Stimulated activated CD8-positive, alpha-beta memory T cell treated with anti-CD3 and anti-CD28 coated beads, Interleukin-4, amount 100 ng/mL, for 24 hours (primary cell): ENCODE results near the gene KRTAP5-7.
"Not testable (repeated sequence)": the region's sequence is repeated elsewhere in the genome, so short reads cannot be mapped to it uniquely, and the experiment has no call there.

Experiments
- DNase-seq: peaks from one replicate; pipeline ENCODE4 v3.0.0-alpha.2; 2020; ENCODE audit warnings: low read depth

The KRTAP5-7 gene

GRCh38 chr11:71557257-71557656 lies 30.2 kb downstream of the KRTAP5-7 start:
- no peak for DNase-seq

- no peak for DNase-seq
These were observed 31.9 kb downstream of the KRTAP5-7 start for GRCh38 chr11:71558996-71559395.

- DNase-seq, result no peak
These were observed 35.1 kb downstream of the KRTAP5-7 start for GRCh38 chr11:71562120-71562519.

GRCh38 chr11:71563406-71563805 lies 36.3 kb downstream of the KRTAP5-7 start:
- DNase-seq, result no peak

GRCh38 chr11:71564430-71564829 lies 37.4 kb downstream of the KRTAP5-7 start:
- DNase-seq, result no peak

- no peak for DNase-seq
These were observed 38.2 kb downstream of the KRTAP5-7 start, which contains the start of gene KRTAP5-10 for GRCh38 chr11:71565263-71565662. TSS of gene KRTAP5-10 (plus strand) at chr11:71565563. CDS start at chr11:71565588, 25 bp downstream.

- DNase-seq, result no peak
These were observed 39.1 kb downstream of the KRTAP5-7 start for GRCh38 chr11:71566081-71566620.

- not testable (repeated sequence) for DNase-seq
These were observed 39.8 kb downstream of the KRTAP5-7 start for GRCh38 chr11:71566626-71567599.

- DNase-seq, result not testable (repeated sequence)
These were observed 40.6 kb downstream of the KRTAP5-7 start for GRCh38 chr11:71567633-71568032.

- DNase-seq, result no peak
These were observed 41.8 kb downstream of the KRTAP5-7 start for GRCh38 chr11:71568704-71569349.

GRCh38 chr11:71571101-71571850 lies 44.2 kb downstream of the KRTAP5-7 start:
- DNase-seq, result not testable (repeated sequence)

GRCh38 chr11:71572811-71573210 lies 45.7 kb downstream of the KRTAP5-7 start:
- no peak for DNase-seq

- DNase-seq, result no peak
These were observed 47.4 kb downstream of the KRTAP5-7 start for GRCh38 chr11:71574418-71574817.

- DNase-seq, result no peak
These were observed 48.8 kb downstream of the KRTAP5-7 start for GRCh38 chr11:71575723-71576424.

- not testable (repeated sequence) for DNase-seq
These were observed 49.8 kb downstream of the KRTAP5-7 start for GRCh38 chr11:71576688-71577465.

- no peak for DNase-seq
These were observed 50.5 kb downstream of the KRTAP5-7 start for GRCh38 chr11:71577469-71578004.
